HL-60 (cell line): ENCODE data around the gene KMT5C.

Source experiments
- CTCF ChIP-seq: IDR thresholded peaks from one replicate; pipeline ENCODE4 v1.5.1; 2011; ENCODE audit warnings: low read length, control low read depth, inconsistent platforms; ENCODE audit not compliant: insufficient read depth
- GABPA ChIP-seq: IDR thresholded peaks from 2 replicates; pipeline ENCODE4 v1.6.1; 2012; ENCODE audit warnings: low read depth
- POLR2AphosphoS5 ChIP-seq: IDR thresholded peaks from 2 replicates; pipeline ENCODE4 v1.6.1; 2012; ENCODE audit warnings: low read depth
- REST ChIP-seq: IDR thresholded peaks from 2 replicates; pipeline ENCODE4 v1.6.1; 2012; ENCODE audit warnings: low read depth; ENCODE audit not compliant: insufficient replicate concordance
- SPI1 ChIP-seq: IDR thresholded peaks from 2 replicates; pipeline ENCODE4 v1.6.1; 2012; ENCODE audit warnings: low read depth, mild to moderate bottlenecking, borderline replicate concordance

GRCh38 chr19:55300886-55301458, 38.7 kb upstream of the KMT5C start:
- no peak for TF ChIP-seq CTCF
- TF ChIP-seq REST = no peak
- no peak for TF ChIP-seq POLR2AphosphoS5
- TF ChIP-seq GABPA = no peak
- TF ChIP-seq SPI1 = no peak
